Activated CD4-positive, alpha-beta T cell treated with anti-CD3 and anti-CD28 coated beads for 36 hours (primary cell): ENCODE measurements around the gene TMEM92. TPM values are rescaled to one million over a fixed set of nuclear protein-coding genes. Genes with fewer than 3 reads are reported as not detected.
"Not testable (repeated sequence)": the region's sequence is repeated elsewhere in the genome, so short reads cannot be mapped to it uniquely, and the experiment has no call there.

Experiments used
- ATAC-seq: fragments of 200-7000 bp; cut with Tn5 transposase; one replicate; pipeline ENCODE4 v1.10.0; 2021; ENCODE audit warnings: mild to moderate bottlenecking, moderate library complexity
- CTCF ChIA-PET: fragments of 350-600 bp; sonication (Branson Sonifier 250); formaldehyde crosslinking; loops from one replicate; lab custom pipeline; 2021; ENCODE audit warnings: antibody characterized with exemption; lab: Charles Lee
- POLR2A ChIA-PET: fragments of 350-600 bp; sonication (Branson Sonifier 250); formaldehyde crosslinking; loops from one replicate; lab custom pipeline; 2021; ENCODE audit warnings: antibody characterized with exemption, inconsistent platforms; lab: Charles Lee
- DNase-seq: peaks from one replicate; pipeline ENCODE4 v3.0.0-alpha.2; 2020
- H3K27ac Mint-ChIP-seq: one replicate; pipeline ENCODE4 v1.8.0; 2021; ENCODE audit warnings: mixed read lengths
- H3K27me3 Mint-ChIP-seq: one replicate; pipeline ENCODE4 v1.8.0; 2021; ENCODE audit warnings: mixed read lengths
- H3K36me3 Mint-ChIP-seq: one replicate; pipeline ENCODE4 v1.8.0; 2021; ENCODE audit warnings: low read depth, mixed read lengths
- H3K4me1 Mint-ChIP-seq: one replicate; pipeline ENCODE4 v1.8.0; 2021; ENCODE audit warnings: mixed read lengths
- H3K4me3 Mint-ChIP-seq: one replicate; pipeline ENCODE4 v1.8.0; 2021; ENCODE audit warnings: mild to moderate bottlenecking, moderate library complexity, mixed read lengths
- H3K9me3 Mint-ChIP-seq: one replicate; pipeline ENCODE4 v1.8.0; 2021; ENCODE audit warnings: low read depth, mixed read lengths
- intact Hi-C, 2 experiments: fragments of 100-400 bp; cut with DNase I in 1 of 2; cut with micrococcal nuclease in 1 of 2; formaldehyde crosslinking; loops; one replicate each; pipeline versions ENCODE4 v1.14.2 to v1.15.1; 2022 to 2024; cut with DNase I, micrococcal nuclease
- total RNA-seq, 2 experiments: library from RNA; stranded (reverse); gene quantifications; one replicate each; pipeline ENCODE4 v1.2.3, GENCODE V29; 2021

The TMEM92 gene
- total RNA-seq, 2 experiments from 2014 or later, result 0.23 TPM

DNA sequence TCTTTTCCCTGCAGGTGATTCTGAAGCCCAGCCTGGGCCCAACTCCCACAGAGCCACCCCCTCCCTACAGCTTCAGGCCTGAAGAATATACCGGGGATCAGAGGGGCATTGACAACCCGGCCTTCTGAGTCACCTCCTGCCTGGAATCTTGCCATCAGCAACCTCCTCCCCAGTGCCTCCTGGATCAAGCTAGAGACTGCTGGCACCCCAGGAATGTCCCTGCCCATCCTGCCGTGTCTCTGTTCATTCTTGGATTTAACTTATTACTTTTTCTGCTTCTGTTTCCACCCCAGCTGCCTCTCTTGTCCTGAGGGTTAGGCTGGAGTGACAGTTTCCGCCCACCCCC lies 4.9 kb downstream of the TMEM92 start:
- Mint-ChIP-seq H3K4me3 (no peak overlapping the region), H3K9me3 (no peaks in the 10 kb centered on the region), H3K27me3 (peaks cover 43% of the 10 kb centered on the region), H3K4me1 (peaks cover 13% of the 10 kb centered on the region), H3K36me3 (no peaks in the 10 kb centered on the region), H3K27ac (no peak overlapping the region)
- no peak for ATAC-seq
- POLR2A ChIA-PET, result no interaction called here
- intact Hi-C loops, result no loop called here
- no peak for DNase-seq
- CTCF ChIA-PET, result interaction anchor here (0.7 to 0.8 kb wide), 2 partner anchors 62 to 79 kb away, joined by 3 read pairs; no protein-coding TSS in a partner anchor

DNA sequence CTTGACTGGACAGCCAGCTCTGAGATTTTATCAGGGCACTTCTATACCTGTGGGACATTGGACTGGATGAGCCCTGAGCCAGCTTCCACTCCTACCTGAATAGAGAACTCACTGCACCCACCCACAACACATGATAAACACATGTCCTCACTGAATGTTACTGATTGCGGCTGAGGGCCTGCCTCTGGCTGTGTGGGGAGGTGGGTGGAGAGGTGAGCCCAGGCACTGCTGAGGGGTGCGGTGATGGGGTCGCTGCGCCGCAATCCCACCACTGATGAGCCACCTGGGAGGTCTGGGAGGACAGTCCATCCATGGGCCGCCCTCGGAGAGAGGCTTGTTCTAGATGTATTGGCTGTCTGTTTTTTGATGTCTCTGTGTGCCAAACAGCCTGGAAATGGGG lies 5.4 kb downstream of the TMEM92 start:
- H3K4me3 Mint-ChIP-seq, result no peak overlapping the region
- no peaks in the 10 kb centered on the region for H3K36me3 Mint-ChIP-seq
- H3K27ac Mint-ChIP-seq, result no peak overlapping the region
- no peaks in the 10 kb centered on the region for H3K9me3 Mint-ChIP-seq
- intact Hi-C loops, result no loop called here
- ATAC-seq (no peak), DNase-seq (no peak)
- H3K4me1 Mint-ChIP-seq, result peaks cover 13% of the 10 kb centered on the region
- CTCF ChIA-PET, result interaction anchor here (0.8 kb wide), 1 partner anchor 80 kb away, joined by 3 read pairs; no protein-coding TSS in a partner anchor
- POLR2A ChIA-PET, result no interaction called here
- H3K27me3 Mint-ChIP-seq, result peaks cover 42% of the 10 kb centered on the region

DNA sequence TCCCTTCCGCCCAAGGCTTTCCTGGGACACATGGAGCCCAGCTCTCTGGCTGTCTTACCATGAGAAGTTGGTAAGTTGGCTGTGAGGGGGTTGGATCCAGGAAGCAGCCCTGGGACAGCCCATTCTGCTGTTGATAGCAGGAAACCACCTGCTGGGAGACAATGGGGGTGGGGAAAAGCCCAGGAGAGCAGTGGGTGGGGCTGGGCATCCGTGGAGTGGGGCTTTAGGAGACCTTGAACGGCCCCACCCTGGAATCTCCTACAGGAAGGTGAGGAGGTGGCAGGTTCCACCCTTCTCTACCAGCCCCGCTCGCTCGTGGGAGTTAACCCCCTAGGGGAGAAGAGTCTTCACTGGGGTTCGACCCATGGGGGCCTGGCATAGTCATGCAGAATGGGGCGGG lies 5.8 kb downstream of the TMEM92 start:
- intact Hi-C loops, result no loop called here
- ChIA-PET POLR2A (no interaction called here), CTCF (interaction anchor here (3.9 kb wide), 1 partner anchor 80 kb away, joined by 16 read pairs; the partner anchor contains the start of gene COL1A1)
- H3K4me3 Mint-ChIP-seq, result no peak overlapping the region
- H3K9me3 Mint-ChIP-seq, result no peaks in the 10 kb centered on the region
- ATAC-seq (no peak), DNase-seq (peak; percentile 28)
- H3K36me3 Mint-ChIP-seq, result no peaks in the 10 kb centered on the region
- H3K4me1 Mint-ChIP-seq, result peaks cover 13% of the 10 kb centered on the region
- peaks cover 40% of the 10 kb centered on the region for H3K27me3 Mint-ChIP-seq
- H3K27ac Mint-ChIP-seq, result no peak overlapping the region

DNA sequence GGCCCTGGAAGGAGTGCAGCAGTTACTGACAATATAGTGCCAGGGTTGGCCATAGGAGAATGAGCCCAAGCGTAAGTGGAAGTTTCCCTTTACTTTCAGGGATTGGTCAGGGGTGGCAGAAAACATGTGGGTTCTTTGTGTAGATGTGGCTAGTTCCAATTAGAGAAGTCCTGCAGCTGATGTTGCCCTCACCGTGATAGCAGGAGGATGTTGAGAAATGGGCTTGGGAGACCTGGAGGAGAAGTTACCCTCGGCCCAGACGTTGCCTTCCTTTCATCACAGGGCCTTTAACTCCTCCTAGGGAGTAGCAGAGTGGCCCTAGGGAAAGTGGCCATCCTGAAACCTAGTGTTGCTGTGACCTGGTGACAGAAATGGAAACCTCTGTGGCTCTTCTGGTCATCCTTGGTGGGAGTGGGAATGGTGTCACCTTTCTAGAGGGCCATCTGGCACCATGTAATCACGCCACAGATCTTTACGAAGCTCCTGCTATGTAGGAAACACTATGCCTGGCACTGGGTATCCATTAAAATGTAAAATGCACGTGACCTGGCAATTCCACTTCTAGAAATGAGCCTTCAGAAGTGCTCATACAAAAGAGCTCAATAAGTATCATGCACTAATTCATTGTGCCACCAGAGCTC lies 6.7 kb downstream of the TMEM92 start:
- peaks cover 13% of the 10 kb centered on the region for H3K4me1 Mint-ChIP-seq
- intact Hi-C loops, result no loop called here
- ChIA-PET CTCF (interaction anchor here (0.6 to 3.9 kb wide), 8 partner anchors 9 to 423 kb away, joined by 3 to 16 read pairs (median 3); partner anchors contain the start of gene COL1A1), POLR2A (no interaction called here)
- no peak overlapping the region for H3K27ac Mint-ChIP-seq
- H3K4me3 Mint-ChIP-seq, result no peak overlapping the region
- no peaks in the 10 kb centered on the region for H3K9me3 Mint-ChIP-seq
- H3K27me3 Mint-ChIP-seq, result peaks cover 35% of the 10 kb centered on the region
- H3K36me3 Mint-ChIP-seq, result no peaks in the 10 kb centered on the region
- ATAC-seq (no peak), DNase-seq (no peak)

DNA sequence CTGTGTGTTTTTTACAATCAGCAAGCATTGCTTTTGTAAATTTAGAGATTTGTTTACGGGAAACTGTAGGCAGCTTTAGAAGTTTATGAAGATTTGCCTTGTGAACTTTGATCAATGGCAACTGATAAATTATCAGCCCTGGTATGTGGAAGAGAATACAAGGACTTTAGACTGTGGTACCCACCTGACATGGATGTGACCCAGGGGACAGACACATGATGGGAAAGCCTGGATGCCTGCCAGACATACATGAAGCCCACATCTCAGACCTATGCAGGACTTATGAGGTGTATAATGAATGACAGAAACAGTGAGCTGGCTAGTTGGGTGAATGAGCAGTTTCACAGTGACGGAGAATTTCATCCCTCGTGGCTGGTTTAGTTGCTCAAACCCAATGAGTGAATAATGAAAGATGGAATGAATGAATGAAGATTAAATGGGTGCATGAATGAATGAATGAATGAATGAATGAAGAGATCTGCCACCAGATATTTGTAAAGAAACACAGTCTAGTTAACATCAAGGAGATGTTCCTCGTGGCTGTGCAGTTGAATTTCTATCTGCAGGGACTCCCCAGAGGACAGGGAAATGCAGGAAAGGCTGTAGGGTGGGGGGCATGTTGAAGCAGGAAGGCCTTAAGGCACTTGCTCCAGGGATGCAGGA lies 7.6 kb downstream of the TMEM92 start:
- DNase-seq (no peak), ATAC-seq (no peak)
- Mint-ChIP-seq H3K4me1 (peaks cover 13% of the 10 kb centered on the region), H3K27me3 (peaks cover 29% of the 10 kb centered on the region), H3K36me3 (no peaks in the 10 kb centered on the region), H3K27ac (no peak overlapping the region), H3K4me3 (no peak overlapping the region), H3K9me3 (no peaks in the 10 kb centered on the region)
- intact Hi-C loops, result no loop called here
- POLR2A ChIA-PET, result no interaction called here
- CTCF ChIA-PET, result interaction anchor here (0.6 to 3.9 kb wide), 10 partner anchors 10 to 424 kb away, joined by 3 to 16 read pairs (median 4); partner anchors contain the start of gene COL1A1

DNA sequence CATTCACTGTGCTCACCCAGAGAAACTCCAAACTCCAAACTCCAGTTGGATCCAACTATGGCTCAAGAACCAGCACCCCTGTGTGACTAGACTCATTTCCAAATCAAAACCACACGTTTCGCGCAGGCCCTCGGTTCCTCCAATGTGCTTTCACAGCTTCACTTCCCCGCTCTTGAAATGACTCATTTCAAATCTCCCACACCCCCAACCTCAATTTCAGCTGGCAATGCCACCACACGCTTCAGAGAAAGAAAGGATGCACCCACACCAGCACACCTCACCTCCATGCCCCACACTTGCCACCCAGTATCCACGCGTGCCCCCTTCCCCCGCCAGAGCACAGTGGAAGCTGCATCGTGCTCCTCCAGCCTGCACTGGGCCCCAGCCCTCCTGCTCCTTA lies 9.0 kb downstream of the TMEM92 start:
- intact Hi-C loops, result no loop called here
- DNase-seq (peak; percentile 74), ATAC-seq (peak; percentile 80)
- Mint-ChIP-seq H3K4me1 (peaks cover 13% of the 10 kb centered on the region), H3K27me3 (peaks cover 18% of the 10 kb centered on the region), H3K4me3 (no peak overlapping the region), H3K9me3 (no peaks in the 10 kb centered on the region), H3K27ac (no peak overlapping the region), H3K36me3 (no peaks in the 10 kb centered on the region)
- POLR2A ChIA-PET, result interaction anchor here (0.9 kb wide), 1 partner anchor 9 kb away, joined by 3 read pairs; no protein-coding TSS in a partner anchor
- CTCF ChIA-PET, result interaction anchor here (0.6 to 3.9 kb wide), 8 partner anchors 9 to 189 kb away, joined by 3 to 16 read pairs (median 4); partner anchors contain the start of genes COL1A1 and TMEM92

DNA sequence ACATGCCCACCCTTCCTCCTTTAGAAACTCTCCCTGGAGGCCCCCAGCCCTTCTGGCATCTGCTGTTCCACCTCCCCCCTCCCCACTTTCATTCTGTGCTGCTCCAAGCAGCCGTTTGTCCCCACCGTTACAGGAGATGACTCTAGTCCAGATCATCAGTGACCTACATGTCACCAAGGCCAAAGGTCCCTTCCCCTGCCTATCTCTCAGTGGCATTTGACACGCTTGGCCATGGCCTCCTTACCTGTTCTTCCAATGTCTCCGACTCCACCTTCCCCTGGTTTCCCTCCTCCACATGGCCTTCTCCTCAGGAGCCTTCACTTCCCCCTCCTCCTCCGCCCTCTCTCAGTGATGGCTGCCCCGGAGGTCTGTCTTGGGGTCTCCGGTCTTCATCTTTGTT lies 9.4 kb downstream of the TMEM92 start:
- ATAC-seq (no peak), DNase-seq (no peak)
- no peak overlapping the region for H3K4me3 Mint-ChIP-seq
- peaks cover 14% of the 10 kb centered on the region for H3K27me3 Mint-ChIP-seq
- ChIA-PET CTCF (interaction anchor here (1.0 to 3.9 kb wide), 5 partner anchors 8 to 189 kb away, joined by 4 to 16 read pairs (median 4); partner anchors contain the start of gene COL1A1), POLR2A (interaction anchor here (0.9 kb wide), 1 partner anchor 9 kb away, joined by 3 read pairs; no protein-coding TSS in a partner anchor)
- H3K4me1 Mint-ChIP-seq, result peaks cover 13% of the 10 kb centered on the region
- intact Hi-C loops, result no loop called here
- H3K27ac Mint-ChIP-seq, result no peak overlapping the region
- H3K9me3 Mint-ChIP-seq, result no peaks in the 10 kb centered on the region
- no peaks in the 10 kb centered on the region for H3K36me3 Mint-ChIP-seq

DNA sequence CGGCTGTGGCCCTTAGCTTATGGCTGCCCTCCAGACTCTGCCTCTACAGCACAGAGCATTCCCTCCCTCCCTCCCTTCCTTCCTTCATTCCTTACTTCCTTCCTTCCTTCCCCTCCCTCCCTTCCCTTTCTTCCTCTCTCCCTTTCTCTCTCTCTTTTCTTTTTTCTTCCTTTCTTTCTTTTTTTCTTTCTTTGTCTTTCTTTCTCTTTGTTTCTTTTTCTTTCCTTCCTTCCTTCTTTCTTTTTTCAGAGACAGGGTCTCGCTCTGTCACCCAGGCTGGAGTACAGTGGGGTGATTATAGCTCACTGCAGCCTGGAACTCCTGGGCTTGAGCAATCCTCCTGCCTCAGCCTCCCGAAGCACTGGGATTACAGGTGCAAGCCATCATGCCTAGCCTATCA lies 11.7 kb downstream of the TMEM92 start:
- H3K4me1 Mint-ChIP-seq, result peaks cover 28% of the 10 kb centered on the region
- no peaks in the 10 kb centered on the region for H3K9me3 Mint-ChIP-seq
- no peak overlapping the region for H3K27ac Mint-ChIP-seq
- intact Hi-C loops, result no loop called here
- H3K36me3 Mint-ChIP-seq, result no peaks in the 10 kb centered on the region
- CTCF ChIA-PET, result interaction anchor here (0.8 kb wide), 1 partner anchor 16 kb away, joined by 3 read pairs; no protein-coding TSS in a partner anchor
- H3K4me3 Mint-ChIP-seq, result no peak overlapping the region
- DNase-seq (no peak), ATAC-seq (no peak)
- peaks cover 14% of the 10 kb centered on the region for H3K27me3 Mint-ChIP-seq
- POLR2A ChIA-PET, result no interaction called here

DNA sequence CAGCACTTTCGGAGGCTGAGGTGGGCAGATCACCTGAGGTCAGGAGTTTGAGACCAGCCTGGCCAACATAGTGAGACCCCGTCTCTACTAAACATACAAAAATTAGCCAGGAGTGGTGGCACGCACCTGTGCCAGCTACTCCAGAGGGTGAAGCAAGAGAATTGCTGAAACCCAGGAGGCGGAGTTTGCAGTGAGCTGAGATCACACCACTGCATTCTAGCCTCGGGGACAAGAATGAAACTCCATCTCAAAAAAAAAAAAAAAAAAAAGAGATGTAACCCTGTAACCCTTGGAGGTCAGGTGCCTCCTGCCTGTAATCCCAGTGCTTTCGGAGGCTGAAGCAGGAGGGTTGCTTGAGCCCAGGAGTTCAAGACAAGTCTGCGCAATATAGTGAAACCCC lies 13.0 kb downstream of the TMEM92 start:
- H3K27me3 Mint-ChIP-seq, ATAC-seq, intact Hi-C loops, H3K9me3 Mint-ChIP-seq, H3K4me3 Mint-ChIP-seq, H3K36me3 Mint-ChIP-seq, H3K27ac Mint-ChIP-seq, POLR2A ChIA-PET, DNase-seq: not testable (repeated sequence)
- H3K4me1 Mint-ChIP-seq, result peaks cover 28% of the 10 kb centered on the region
- CTCF ChIA-PET, result interaction anchor here (2.6 kb wide), 1 partner anchor 14 kb away, joined by 10 read pairs; the partner anchor contains the start of gene TMEM92

DNA sequence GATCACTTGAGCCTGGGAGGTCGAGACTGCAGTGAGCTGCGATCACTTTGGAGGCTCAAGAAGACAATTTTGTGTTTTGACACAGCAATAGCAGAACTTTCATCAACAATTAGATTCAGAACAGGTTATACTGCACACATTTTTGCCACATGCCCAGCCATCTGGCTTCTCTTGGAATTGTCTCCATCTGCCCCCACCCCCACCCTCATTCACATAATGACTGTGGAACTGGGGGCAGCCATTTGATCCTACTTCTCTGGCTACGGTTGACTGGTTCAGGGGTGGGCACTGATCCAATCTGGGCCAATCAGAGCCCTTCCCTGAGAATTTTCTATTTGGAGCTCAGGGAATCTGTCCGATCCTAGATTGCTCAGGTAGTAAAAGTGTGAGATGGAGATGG lies 14.0 kb downstream of the TMEM92 start:
- peaks cover 23% of the 10 kb centered on the region for H3K4me1 Mint-ChIP-seq
- no peak for DNase-seq
- no peak overlapping the region for H3K4me3 Mint-ChIP-seq
- H3K36me3 Mint-ChIP-seq, result no peaks in the 10 kb centered on the region
- H3K9me3 Mint-ChIP-seq, result no peaks in the 10 kb centered on the region
- ATAC-seq, result no peak
- H3K27me3 Mint-ChIP-seq, result peaks cover 8% of the 10 kb centered on the region
- POLR2A ChIA-PET, result no interaction called here
- no peak overlapping the region for H3K27ac Mint-ChIP-seq
- CTCF ChIA-PET, result interaction anchor here (1.2 to 12.9 kb wide), 4 partner anchors 15 to 194 kb away, joined by 6 to 200 read pairs (median 8); partner anchors contain the start of genes COL1A1, PDK2 and TMEM92
- intact Hi-C loops, result no loop called here

DNA sequence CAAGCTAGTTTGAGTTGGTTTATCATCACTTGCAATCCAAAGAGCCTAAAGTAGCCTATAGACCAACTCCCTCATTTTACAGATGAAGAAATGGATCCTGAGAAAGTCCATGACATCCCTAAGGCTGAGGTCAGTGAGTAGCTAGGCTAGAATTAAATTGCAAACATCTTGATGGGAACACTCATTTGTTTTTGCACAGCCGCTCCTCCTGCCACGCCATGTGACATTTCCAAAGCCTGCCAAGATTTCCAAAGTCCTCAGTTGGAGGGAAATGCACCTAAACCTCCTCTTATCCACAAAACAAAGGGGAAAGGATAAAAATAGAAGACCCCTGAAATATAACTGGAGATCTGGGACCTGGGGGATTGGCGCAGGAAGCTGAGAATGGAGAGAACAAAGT lies 15.0 kb downstream of the TMEM92 start:
- ChIA-PET POLR2A (no interaction called here), CTCF (interaction anchor here (0.5 to 12.9 kb wide), 7 partner anchors 16 to 222 kb away, joined by 3 to 200 read pairs (median 6); partner anchors contain the start of genes COL1A1, PDK2 and TMEM92)
- peak overlapping the region; percentile 26 for H3K27ac Mint-ChIP-seq
- DNase-seq (no peak), ATAC-seq (no peak)
- H3K36me3 Mint-ChIP-seq, result no peaks in the 10 kb centered on the region
- H3K27me3 Mint-ChIP-seq, result peaks cover 5% of the 10 kb centered on the region
- no peak overlapping the region for H3K4me3 Mint-ChIP-seq
- intact Hi-C loops, result no loop called here
- peaks cover 16% of the 10 kb centered on the region for H3K4me1 Mint-ChIP-seq
- H3K9me3 Mint-ChIP-seq, result no peaks in the 10 kb centered on the region
